Astrocyte of the spinal cord (primary cell): ENCODE measurements around the gene PP2D1.
"Not testable (repeated sequence)": the region's sequence is repeated elsewhere in the genome, so short reads cannot be mapped to it uniquely, and the experiment has no call there.

Source experiments
- DNase-seq: peaks from one replicate; pipeline ENCODE4 v3.0.0; 2011; ENCODE audit warnings: low read depth, low spot score
- H3K4me3 ChIP-seq: 2 replicates; pipeline ENCODE4 v1.5.1; 2011; ENCODE audit warnings: low read depth, mild to moderate bottlenecking, low read length, moderate library complexity
- in situ Hi-C: cut with HindIII; loops from 2 replicates; pipeline ENCODE4 v1.10.0; 2017; ENCODE audit warnings: low sequenced_read_pairs
- TF ChIP-seq, protein P1 (sequence below): IDR thresholded peaks from 2 replicates; pipeline ENCODE4 v1.5.1; 2012; ENCODE audit warnings: low read depth, mild to moderate bottlenecking, low read length, inconsistent platforms

The PP2D1 gene

DNA sequence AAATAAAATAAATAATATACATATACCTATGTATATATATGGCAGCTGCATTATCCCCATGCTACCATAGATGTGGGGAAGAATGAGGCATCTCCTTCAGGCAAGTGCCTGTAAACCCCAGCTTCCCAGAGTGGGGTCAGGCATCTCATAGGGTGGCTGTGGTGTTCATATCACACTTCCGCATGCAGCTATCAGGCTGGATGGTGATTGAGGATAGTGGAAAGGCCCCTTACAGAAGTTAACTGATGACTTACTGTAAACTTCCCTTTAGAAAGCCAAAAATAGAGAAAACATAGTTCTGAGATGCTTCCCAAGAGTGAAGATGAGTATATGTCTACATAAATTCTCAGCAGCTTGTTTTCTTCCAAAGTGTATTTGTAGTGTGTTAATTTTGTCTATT is 3.5 kb upstream of the PP2D1 start:
- TF ChIP-seq, protein P1, sequence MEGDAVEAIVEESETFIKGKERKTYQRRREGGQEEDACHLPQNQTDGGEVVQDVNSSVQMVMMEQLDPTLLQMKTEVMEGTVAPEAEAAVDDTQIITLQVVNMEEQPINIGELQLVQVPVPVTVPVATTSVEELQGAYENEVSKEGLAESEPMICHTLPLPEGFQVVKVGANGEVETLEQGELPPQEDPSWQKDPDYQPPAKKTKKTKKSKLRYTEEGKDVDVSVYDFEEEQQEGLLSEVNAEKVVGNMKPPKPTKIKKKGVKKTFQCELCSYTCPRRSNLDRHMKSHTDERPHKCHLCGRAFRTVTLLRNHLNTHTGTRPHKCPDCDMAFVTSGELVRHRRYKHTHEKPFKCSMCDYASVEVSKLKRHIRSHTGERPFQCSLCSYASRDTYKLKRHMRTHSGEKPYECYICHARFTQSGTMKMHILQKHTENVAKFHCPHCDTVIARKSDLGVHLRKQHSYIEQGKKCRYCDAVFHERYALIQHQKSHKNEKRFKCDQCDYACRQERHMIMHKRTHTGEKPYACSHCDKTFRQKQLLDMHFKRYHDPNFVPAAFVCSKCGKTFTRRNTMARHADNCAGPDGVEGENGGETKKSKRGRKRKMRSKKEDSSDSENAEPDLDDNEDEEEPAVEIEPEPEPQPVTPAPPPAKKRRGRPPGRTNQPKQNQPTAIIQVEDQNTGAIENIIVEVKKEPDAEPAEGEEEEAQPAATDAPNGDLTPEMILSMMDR, result no peak
- H3K4me3 ChIP-seq, result no peak overlapping the region
- in situ Hi-C loops, result no loop called here
- DNase-seq, result no peak

DNA sequence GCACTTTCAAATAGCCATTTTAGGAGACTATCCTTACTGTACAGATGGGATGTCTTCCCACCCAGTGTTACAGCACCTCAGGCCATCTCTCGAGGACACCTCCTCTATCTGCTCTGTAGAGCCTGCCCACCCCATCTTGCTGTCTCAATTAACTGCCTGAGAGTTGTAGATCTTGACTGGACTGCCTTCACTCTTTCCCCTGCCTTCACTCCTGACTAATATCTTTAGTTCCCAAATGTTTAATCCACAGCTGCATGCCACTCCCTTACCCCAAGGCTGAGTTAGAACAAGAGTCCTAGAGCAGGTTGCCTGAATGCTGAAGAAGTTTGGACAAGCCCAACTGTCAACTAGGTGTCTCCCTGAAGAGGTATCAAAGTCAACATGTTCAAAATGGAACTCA is 1.3 kb upstream of the PP2D1 start:
- in situ Hi-C loops, result no loop called here
- DNase-seq, result no peak
- TF ChIP-seq, protein P1, result no peak
- H3K4me3 ChIP-seq, result no peak overlapping the region

DNA sequence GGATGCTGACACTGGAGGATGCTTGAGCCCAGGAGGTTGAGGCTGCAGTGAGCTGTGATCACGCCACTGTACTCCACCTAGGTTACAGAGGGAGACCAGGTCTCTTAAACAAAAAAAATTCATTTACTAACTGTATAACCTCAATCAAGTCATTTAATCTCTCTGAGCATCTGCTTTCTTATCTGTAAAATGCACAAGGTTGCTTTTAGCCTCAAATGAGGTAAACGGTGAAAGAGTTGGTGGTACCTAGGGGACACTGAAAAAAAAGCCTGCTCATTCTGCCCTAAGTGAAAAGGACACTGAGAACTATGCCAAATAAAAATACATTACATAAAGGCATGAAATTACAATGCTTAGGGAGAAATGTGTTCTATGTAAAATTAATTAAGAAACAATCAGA is 3.4 kb downstream of the PP2D1 start:
- no peak for DNase-seq
- in situ Hi-C loops, result no loop called here
- H3K4me3 ChIP-seq, result no peak overlapping the region
- TF ChIP-seq, protein P1, result no peak

DNA sequence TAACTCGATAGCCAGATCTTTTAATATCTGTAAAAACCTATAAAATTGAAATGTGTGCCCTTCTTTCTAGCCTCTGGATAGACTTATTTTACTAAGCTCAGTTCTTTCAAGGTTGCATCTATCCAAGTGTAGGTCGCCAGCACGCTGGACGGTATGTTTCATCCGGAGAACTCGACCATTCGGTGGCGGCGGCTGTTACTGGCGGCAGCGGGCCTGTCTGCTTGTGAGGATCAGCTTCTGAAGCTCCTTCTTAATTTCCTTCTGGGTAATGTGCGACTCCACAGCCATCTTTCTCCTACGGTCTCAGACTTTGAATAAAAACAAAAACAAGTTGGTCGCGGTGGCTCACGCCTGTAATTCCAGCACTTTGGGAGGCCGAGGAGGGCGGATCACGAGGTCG is 4.1 kb downstream of the PP2D1 start:
- TF ChIP-seq, protein P1, result no peak
- DNase-seq, result no peak
- H3K4me3 ChIP-seq, result no peak overlapping the region
- in situ Hi-C loops, result no loop called here

DNA sequence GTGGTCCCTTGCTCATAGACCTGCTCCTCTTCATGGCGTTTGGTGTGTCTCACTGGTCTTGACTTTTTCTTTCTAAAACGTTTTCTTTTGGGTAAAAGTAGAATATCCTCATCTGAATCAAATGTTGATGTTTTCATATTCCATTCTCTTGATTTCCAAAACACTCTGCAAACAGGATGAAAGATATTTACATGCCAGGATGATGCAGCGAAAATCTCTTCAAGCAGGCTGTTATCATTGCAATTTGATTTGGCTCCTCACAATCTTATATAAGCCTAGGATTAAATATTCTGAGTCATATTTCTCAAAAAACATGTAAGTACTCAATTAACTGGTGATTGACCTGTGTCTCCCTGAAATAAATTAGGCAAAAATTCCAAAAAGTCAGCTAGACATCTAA is 10.1 kb downstream of the PP2D1 start:
- in situ Hi-C loops, result no loop called here
- no peak overlapping the region for H3K4me3 ChIP-seq
- TF ChIP-seq, protein P1, result no peak
- DNase-seq, result no peak

DNA sequence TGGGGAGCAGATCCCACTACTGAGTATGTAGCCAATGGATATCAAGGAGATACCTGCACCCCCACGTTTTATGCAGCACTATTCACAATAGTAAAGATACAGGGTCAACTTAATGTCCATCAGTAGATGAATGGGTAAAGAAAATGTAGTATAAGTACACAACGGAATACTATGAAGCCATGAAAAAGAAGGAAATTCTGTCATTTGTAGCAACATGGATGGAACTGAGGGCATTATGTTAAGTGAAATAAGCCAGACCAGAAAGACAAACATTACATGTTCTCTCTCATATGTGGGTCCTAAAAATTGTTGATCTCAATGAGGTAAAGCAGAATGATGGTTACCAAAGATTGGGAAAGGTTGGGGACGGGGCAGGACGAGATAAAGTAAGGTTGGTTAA is 14.6 kb downstream of the PP2D1 start:
- in situ Hi-C loops, result no loop called here
- no peak for DNase-seq
- TF ChIP-seq, protein P1, result no peak
- H3K4me3 ChIP-seq, result no peak overlapping the region

DNA sequence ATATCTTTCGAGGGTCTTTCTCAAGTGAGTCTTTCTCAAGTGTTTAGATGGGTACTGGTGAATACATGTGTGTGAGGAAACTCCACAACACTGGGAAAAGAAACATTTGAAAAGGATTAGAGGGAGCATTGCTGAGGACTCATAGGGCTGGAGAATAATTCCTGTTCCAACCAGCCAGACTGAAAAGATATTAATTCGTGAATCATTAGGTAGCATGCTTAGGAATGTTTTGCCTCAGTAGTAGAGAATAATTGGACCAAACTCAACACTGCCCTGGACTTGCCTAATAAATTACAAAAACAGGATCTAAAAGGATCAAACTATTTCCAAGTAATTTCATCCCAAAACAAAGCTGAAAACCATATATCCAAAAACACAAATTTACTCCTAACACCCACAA is 17.3 kb downstream of the PP2D1 start:
- DNase-seq, result no peak
- in situ Hi-C loops, result no loop called here
- H3K4me3 ChIP-seq, result no peak overlapping the region
- TF ChIP-seq, protein P1, result no peak

DNA sequence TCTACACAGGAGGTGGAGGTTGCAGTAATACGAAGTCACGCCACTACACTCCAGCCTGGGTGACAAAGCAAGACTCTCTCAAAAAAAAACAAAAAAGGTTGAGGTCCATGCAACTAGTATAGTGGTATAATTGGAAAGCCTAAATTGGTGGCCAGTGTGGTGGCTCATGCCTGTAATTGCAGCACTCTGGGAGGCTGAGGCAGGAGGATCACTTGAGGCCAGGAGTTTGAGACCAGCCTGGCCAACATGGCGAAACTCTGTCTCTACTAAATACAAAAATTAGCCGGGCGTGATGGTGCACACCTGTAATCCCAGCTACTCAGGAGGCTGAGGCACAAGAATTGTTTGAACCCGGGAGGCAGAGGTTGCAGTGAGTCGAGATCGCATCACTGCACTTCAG is 23.2 kb downstream of the PP2D1 start:
- DNase-seq, in situ Hi-C loops, H3K4me3 ChIP-seq: not testable (repeated sequence)
